ENCODE data around the gene STK11. TPM values are rescaled to one million over a fixed set of nuclear protein-coding genes. Genes with fewer than 3 reads are reported as not detected.

STK11 gene
- total RNA-seq, 4 donors from 2014 or later: 56.8 to 80.7 (median 60.9) TPM

DNA sequence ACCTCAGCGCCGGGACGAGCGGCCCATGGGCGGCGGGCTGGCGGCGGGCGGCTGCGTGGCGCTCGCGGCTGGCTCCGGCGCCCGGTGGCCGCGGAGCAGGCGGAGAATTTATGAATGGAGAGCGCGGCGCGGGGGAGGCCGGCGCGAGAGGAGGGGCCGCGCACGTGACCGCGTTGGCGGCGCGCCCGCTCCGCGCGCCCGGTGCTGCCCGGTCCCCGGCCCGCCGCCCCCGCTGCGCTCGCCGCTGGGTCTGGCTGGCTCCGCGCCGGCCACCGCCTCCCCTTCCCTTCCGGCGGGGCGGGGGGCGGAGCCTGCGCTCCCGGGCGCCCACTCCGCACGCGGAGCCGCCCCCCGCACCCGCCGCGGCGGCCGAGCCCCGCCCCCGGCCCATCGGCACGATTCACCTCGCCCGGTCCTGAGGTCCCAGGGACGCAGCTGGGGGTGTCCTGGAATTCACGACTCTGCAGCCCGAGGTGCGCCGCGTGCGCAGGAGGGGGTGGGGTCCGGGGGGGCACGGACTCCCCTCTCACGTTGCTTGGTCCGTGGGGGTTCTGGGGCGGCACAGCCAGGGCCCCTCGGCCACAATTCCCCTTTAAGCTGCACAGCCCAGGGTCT, 32.3 kb downstream of the STK11 start, which contains the start of gene CBARP:
Gene CBARP (minus strand): TSS at position 252 of the 615 bp plus-strand sequence. CDS start 1,905 bp downstream, outside the sequence.
- Histone ChIP-seq H3K9me3 (no peaks in the 10 kb centered on the region), H3K4me1 (peaks cover 5 to 69% (median 33%) of the 10 kb centered on the region in 3 donors), H3K4me3 (peak within 1 kb of the TSS; percentile 20 to 63), H3K36me3 (no peaks in the 10 kb centered on the region), H3K27ac (peak within 1 kb of the TSS in 3 of 4 donors; percentile 91 to 100 (median 99)), H3K27me3 (peaks cover 15% of the 10 kb centered on the region)
- TF ChIP-seq POLR2A (IDR thresholded peaks at IDR 0.05): no peak
- no peak for TF ChIP-seq POLR2AphosphoS5 (IDR thresholded peaks at IDR 0.05)
- no peak for TF ChIP-seq EP300 (IDR thresholded peaks at IDR 0.05)
- WGBS, 2 donors (ENCODE audit: low coverage in 1 of 2): 0% methylated on average over 1 of the region's 87 CpGs; no CpG with 5 or more reads in 1 of the 2 donors
- ATAC-seq: peak; percentile 11

DNA sequence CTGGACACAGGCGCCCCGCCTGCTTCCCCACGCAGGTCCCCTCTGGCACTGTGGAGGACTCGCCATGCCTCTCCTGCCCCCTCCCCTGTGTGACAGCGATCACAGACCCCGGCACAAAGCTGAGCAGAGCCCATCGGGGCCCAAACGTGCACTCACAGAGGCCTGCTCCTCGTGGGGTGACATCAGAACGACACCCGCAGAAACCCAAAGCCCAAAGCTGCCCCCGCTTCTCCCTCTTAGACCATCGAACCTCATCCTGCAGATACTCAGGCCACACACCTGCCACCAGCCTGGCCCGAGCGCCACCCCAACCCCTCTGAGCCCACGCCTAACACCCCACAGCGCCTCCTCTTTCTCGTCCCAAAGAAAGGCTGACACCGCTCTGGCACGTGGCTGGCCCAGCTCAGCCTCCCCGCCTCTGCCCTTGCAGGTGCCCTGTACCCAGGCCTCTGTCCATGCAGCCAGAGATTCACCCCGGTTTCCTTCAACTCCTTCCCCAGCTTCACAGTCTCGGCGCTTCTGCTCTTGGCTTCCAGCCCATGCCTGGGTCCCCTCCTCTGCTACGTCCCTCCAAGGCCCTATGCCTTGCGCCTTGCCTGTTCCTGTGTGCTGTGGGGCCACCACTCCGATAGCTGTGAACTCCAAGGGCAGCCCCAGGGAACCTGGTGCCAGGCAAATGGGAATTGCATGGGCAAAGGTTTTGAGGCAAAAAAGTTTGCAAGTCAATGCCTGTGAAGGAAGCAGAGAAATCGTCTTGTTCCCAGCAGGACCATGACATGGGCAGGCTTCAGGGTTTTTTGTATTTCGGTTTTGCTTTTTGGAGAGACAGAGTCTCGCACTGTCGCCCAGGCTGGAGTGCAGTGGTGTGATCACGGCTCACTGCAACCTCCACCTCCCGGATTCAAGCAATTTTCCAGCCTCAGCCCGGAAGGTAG, 33.1 kb downstream of the STK11 start:
- peaks cover 15% of the 10 kb centered on the region for H3K27me3 ChIP-seq
- peaks cover 5 to 69% (median 34%) of the 10 kb centered on the region in 3 donors for H3K4me1 ChIP-seq
- WGBS, 2 donors (ENCODE audit: low coverage in 1 of 2): 67 to 78% methylated on average over 6 to 19 of the region's 34 CpGs
- H3K27ac ChIP-seq: peak overlapping the region in 3 of 4 donors; percentile 91 to 100 (median 99)
- TF ChIP-seq POLR2A (IDR thresholded peaks at IDR 0.05): no peak
- no peak for TF ChIP-seq POLR2AphosphoS5 (IDR thresholded peaks at IDR 0.05)
- TF ChIP-seq EP300 (IDR thresholded peaks at IDR 0.05): no peak
- TF ChIP-seq, protein P1, sequence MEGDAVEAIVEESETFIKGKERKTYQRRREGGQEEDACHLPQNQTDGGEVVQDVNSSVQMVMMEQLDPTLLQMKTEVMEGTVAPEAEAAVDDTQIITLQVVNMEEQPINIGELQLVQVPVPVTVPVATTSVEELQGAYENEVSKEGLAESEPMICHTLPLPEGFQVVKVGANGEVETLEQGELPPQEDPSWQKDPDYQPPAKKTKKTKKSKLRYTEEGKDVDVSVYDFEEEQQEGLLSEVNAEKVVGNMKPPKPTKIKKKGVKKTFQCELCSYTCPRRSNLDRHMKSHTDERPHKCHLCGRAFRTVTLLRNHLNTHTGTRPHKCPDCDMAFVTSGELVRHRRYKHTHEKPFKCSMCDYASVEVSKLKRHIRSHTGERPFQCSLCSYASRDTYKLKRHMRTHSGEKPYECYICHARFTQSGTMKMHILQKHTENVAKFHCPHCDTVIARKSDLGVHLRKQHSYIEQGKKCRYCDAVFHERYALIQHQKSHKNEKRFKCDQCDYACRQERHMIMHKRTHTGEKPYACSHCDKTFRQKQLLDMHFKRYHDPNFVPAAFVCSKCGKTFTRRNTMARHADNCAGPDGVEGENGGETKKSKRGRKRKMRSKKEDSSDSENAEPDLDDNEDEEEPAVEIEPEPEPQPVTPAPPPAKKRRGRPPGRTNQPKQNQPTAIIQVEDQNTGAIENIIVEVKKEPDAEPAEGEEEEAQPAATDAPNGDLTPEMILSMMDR (IDR thresholded peaks at IDR 0.05): no peak
- no peaks in the 10 kb centered on the region for H3K9me3 ChIP-seq
- no peaks in the 10 kb centered on the region for H3K36me3 ChIP-seq
- peak overlapping the region in 1 of 2 donors; percentile 63 for H3K4me3 ChIP-seq
- no peak for ATAC-seq

DNA sequence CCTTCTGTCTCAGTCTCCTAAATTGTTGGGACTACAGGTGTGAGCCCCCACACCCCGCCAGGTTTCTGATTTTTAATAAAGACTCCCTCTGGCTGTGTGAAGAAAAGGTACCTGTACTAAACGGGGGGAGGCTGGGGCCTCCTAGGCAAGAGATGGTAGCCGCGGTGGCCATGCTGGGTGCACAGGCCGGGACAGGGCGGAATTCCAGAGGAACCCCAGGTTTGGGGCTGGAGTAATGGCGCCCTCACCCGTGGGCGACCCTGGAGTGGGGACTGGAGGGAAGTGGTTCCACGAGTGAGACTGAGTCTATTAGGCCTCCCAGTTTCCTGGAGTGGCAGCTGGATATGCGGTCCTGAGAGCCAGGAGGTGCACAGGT, 33.8 kb downstream of the STK11 start:
- Histone ChIP-seq H3K36me3 (no peaks in the 10 kb centered on the region), H3K4me1 (peaks cover 5 to 74% (median 42%) of the 10 kb centered on the region in 3 donors), H3K27me3 (peaks cover 15% of the 10 kb centered on the region), H3K27ac (peak overlapping the region; percentile 78 to 100 (median 95)), H3K4me3 (no peak overlapping the region), H3K9me3 (no peaks in the 10 kb centered on the region)
- ATAC-seq: no peak
- WGBS, 2 donors (ENCODE audit: low coverage in 1 of 2): 73% methylated on average over 10 of the region's 11 CpGs; no CpG with 5 or more reads in 1 of the 2 donors
- TF ChIP-seq EP300 (IDR thresholded peaks at IDR 0.05): no peak

DNA sequence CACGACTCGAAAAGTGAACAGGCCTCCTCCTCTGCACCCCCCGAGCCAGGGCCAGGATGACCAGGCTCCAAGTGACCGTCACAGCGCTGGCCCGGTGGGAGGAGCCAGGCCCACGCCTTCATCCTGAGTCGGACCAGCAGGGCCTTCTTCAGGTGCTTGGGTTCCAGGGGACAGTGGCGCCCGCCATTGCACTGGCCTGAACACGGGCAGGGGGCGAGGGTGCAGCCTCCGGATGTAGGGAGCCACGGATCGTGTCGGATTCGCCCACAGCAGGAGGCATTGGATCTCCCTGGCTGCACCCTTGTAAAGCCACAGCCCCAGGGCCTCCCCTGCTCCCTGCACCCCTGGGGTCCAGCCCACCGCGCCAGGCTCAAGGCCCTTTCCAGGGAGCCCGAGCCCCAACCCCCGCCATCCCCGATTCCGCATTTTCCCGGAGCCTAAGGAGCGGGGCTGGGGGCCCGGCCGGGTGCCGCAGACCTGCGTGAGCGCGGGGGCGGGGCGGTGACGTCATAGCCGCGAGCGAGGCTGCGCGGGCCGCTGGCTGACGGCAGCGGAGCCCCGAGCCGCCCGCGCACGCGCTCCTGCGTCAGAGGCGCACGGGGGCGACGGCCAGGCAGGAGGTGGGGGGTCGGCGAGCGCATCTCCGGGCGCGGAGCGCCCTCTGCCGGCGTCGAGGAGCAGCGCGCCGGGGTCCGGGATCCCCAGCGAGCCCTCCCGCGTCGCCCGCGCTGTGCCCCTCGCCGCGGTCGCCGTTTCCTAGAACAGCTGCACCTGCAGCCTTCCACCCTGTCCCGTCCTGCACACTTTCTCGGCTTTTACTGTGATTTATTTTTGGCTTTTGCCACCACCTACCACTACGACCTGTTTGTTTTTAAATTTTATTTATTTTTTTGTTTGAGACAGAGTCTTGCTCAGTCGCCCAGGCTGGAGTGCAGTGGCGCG, 34.5 kb downstream of the STK11 start:
- TF ChIP-seq POLR2AphosphoS5 (IDR thresholded peaks at IDR 0.05): no peak
- TF ChIP-seq, protein P1 (IDR thresholded peaks at IDR 0.05): peak in 3 of 4 experiments; percentile 95 to 99 (median 99)
- no peaks in the 10 kb centered on the region for H3K9me3 ChIP-seq
- peak overlapping the region; percentile 2 to 44 for H3K4me3 ChIP-seq
- WGBS, 2 donors (ENCODE audit: low coverage in 1 of 2): 0% methylated on average over 16 of the region's 84 CpGs; no CpG with 5 or more reads in 1 of the 2 donors
- H3K4me1 ChIP-seq: peaks cover 8 to 81% (median 49%) of the 10 kb centered on the region in 3 donors
- H3K27me3 ChIP-seq: peaks cover 15% of the 10 kb centered on the region
- ATAC-seq: peak; percentile 67
- peak overlapping the region; percentile 78 to 100 (median 95) for H3K27ac ChIP-seq
- H3K36me3 ChIP-seq: no peaks in the 10 kb centered on the region

DNA sequence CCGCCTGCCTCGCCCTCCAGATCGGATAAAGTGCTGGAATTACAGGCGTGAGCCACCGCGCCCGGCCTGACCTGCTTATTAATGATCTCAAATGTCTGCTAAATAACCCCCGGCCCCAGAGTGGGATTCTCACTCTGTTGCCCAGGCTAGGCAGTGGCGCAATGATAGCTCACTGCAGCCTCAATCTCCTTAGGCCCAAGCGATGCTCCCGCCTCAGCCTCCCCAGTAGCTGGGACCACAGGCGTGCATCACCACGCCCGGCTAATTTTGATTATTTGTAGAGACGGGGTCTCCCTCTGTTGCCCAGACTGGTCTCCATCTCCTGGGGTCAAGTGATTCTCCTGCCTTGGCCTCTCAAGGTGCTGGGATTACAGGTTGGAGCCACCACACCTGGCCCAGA, 35.3 kb downstream of the STK11 start:
- Histone ChIP-seq H3K36me3 (no peaks in the 10 kb centered on the region), H3K4me3 (peak overlapping the region in 1 of 2 donors; percentile 97), H3K9me3 (no peaks in the 10 kb centered on the region), H3K27ac (peak overlapping the region; percentile 78 to 100 (median 95)), H3K27me3 (peaks cover 14% of the 10 kb centered on the region), H3K4me1 (peaks cover 8 to 90% (median 57%) of the 10 kb centered on the region in 3 donors)
- TF ChIP-seq EP300 (IDR thresholded peaks at IDR 0.05) (no peak), POLR2AphosphoS5 (IDR thresholded peaks at IDR 0.05) (no peak), POLR2A (IDR thresholded peaks at IDR 0.05) (no peak)
- TF ChIP-seq, protein P1 (IDR thresholded peaks at IDR 0.05): no peak
- ATAC-seq: no peak
- WGBS, 2 donors (ENCODE audit: low coverage in 1 of 2): 55 to 65% methylated on average over 7 to 8 of the region's 15 CpGs

Measured in gastroesophageal sphincter (tissue), 4 donors.